Lower lobe of right lung (tissue), 2 donors: ENCODE data around the gene CDO1. TPM values are rescaled to one million over a fixed set of nuclear protein-coding genes. Genes with fewer than 3 reads are reported as not detected.

Experiments used
- ATAC-seq, 2 donors: fragments of 200-7000 bp; cut with Tn5 transposase; one replicate each; pipeline ENCODE4 v1.9.1; 2020 to 2022; ENCODE audit warnings: mild to moderate bottlenecking in 2 of 2, moderate library complexity in 2 of 2
- DNase-seq: peaks from one replicate; pipeline ENCODE4 v3.0.0-alpha.2; 2020
- H3K27ac ChIP-seq: fragments of 200-600 bp; one replicate; pipeline ENCODE4 v1.8.0; 2022
- H3K27me3 ChIP-seq: fragments of 200-600 bp; one replicate; pipeline ENCODE4 v1.8.0; 2022; ENCODE audit warnings: low read depth
- H3K36me3 ChIP-seq: fragments of 200-600 bp; one replicate; pipeline ENCODE4 v1.8.0; 2022; ENCODE audit warnings: mild to moderate bottlenecking
- H3K4me1 ChIP-seq: fragments of 200-600 bp; one replicate; pipeline ENCODE4 v1.8.0; 2022
- H3K4me3 ChIP-seq: fragments of 200-600 bp; one replicate; pipeline ENCODE4 v1.8.0; 2022; ENCODE audit warnings: mild to moderate bottlenecking
- H3K9me3 ChIP-seq: fragments of 200-600 bp; one replicate; pipeline ENCODE4 v1.8.0; 2022
- CTCF ChIP-seq: fragments of 200-600 bp; IDR thresholded peaks from one replicate; pipeline ENCODE4 v1.8.0; 2022; ENCODE audit warnings: antibody characterized with exemption, mild to moderate bottlenecking
- intact Hi-C: fragments of 100-400 bp; cut with DNase I; formaldehyde crosslinking; loops from one replicate; pipeline ENCODE4 v1.11.0; 2022
- total RNA-seq: library from RNA; stranded (reverse); fragmentation: NEBNext Ultra II Directional; extraction: Animal tissue kit (Norgen Biotek cat#: 25700); gene quantifications from one replicate; pipeline ENCODE4 v1.2.1, GENCODE V29; 2021
- donor health status: DM: no; HTN: yes; CAD: no; lungs with severe emphysema.

The CDO1 gene
- total RNA-seq, 1 donor from 2014 or later: 12.8 TPM

- intact Hi-C loops: no loop called here
- DNase-seq (no peak), ATAC-seq (no peak)
- no peak for TF ChIP-seq CTCF
- H3K9me3 ChIP-seq: no peaks in the 10 kb centered on the region
- no peaks in the 10 kb centered on the region for H3K4me1 ChIP-seq
- H3K36me3 ChIP-seq: no peaks in the 10 kb centered on the region
- H3K4me3 ChIP-seq: no peak overlapping the region
- H3K27ac ChIP-seq: no peak overlapping the region
- H3K27me3 ChIP-seq: no peaks in the 10 kb centered on the region
Measured at GRCh38 chr5:115787426-115787825, 29.0 kb downstream of the CDO1 start.

GRCh38 chr5:115785381-115786065 lies 30.9 kb downstream of the CDO1 start:
- peaks cover 4% of the 10 kb centered on the region for H3K27me3 ChIP-seq
- no peaks in the 10 kb centered on the region for H3K9me3 ChIP-seq
- DNase-seq: no peak
- no peaks in the 10 kb centered on the region for H3K4me1 ChIP-seq
- TF ChIP-seq CTCF: no peak
- H3K4me3 ChIP-seq: no peak overlapping the region
- no peak for ATAC-seq
- no peak overlapping the region for H3K27ac ChIP-seq
- intact Hi-C loops: no loop called here
- H3K36me3 ChIP-seq: no peaks in the 10 kb centered on the region

GRCh38 chr5:115778417-115778816 lies 38.0 kb downstream of the CDO1 start:
- intact Hi-C loops: no loop called here
- ATAC-seq: no peak

GRCh38 chr5:115776989-115777388 lies 39.5 kb downstream of the CDO1 start:
- no peak for ATAC-seq

More at GRCh38 chr5:115778417-115778816, 38.0 kb downstream of the CDO1 start:
- no peaks in the 10 kb centered on the region for H3K9me3 ChIP-seq
- H3K27me3 ChIP-seq: peaks cover 4% of the 10 kb centered on the region
- DNase-seq: no peak
- no peak for TF ChIP-seq CTCF
- H3K27ac ChIP-seq: no peak overlapping the region
- H3K36me3 ChIP-seq: no peaks in the 10 kb centered on the region
- H3K4me1 ChIP-seq: no peaks in the 10 kb centered on the region
- H3K4me3 ChIP-seq: no peak overlapping the region

GRCh38 chr5:115775999-115776398 lies 40.5 kb downstream of the CDO1 start:
- TF ChIP-seq CTCF: no peak
- no peak for DNase-seq
- intact Hi-C loops: no loop called here

More at GRCh38 chr5:115776989-115777388, 39.5 kb downstream of the CDO1 start:
- DNase-seq: no peak
- H3K4me1 ChIP-seq: no peaks in the 10 kb centered on the region
- no peak overlapping the region for H3K27ac ChIP-seq
- H3K36me3 ChIP-seq: no peaks in the 10 kb centered on the region
- no peak for TF ChIP-seq CTCF
- H3K4me3 ChIP-seq: no peak overlapping the region
- intact Hi-C loops: no loop called here
- H3K9me3 ChIP-seq: no peaks in the 10 kb centered on the region
- peaks cover 4% of the 10 kb centered on the region for H3K27me3 ChIP-seq

More at GRCh38 chr5:115775999-115776398, 40.5 kb downstream of the CDO1 start:
- Histone ChIP-seq H3K4me1 (no peaks in the 10 kb centered on the region), H3K36me3 (no peaks in the 10 kb centered on the region), H3K9me3 (no peaks in the 10 kb centered on the region), H3K27me3 (no peaks in the 10 kb centered on the region), H3K27ac (no peak overlapping the region), H3K4me3 (no peak overlapping the region)
- no peak for ATAC-seq
